HG03039 (cell line): ENCODE results near the gene ABRACL.

Source experiments
- ATAC-seq: cut with Tn5 transposase; IDR thresholded peaks from one replicate; pipeline ENCODE4 v1.9.1; 2021; ENCODE audit warnings: mild to moderate bottlenecking, moderate library complexity; ENCODE audit not compliant: unreplicated experiment

The ABRACL gene

GRCh38 chr6:139051396-139052060, 23.0 kb downstream of the ABRACL start:
- ATAC-seq: no peak

GRCh38 chr6:139053382-139053781, 24.8 kb downstream of the ABRACL start:
- ATAC-seq: no peak

- ATAC-seq: no peak
These were observed 25.5 kb downstream of the ABRACL start for GRCh38 chr6:139054001-139054400.

- ATAC-seq: no peak
These were observed 27.2 kb downstream of the ABRACL start for GRCh38 chr6:139055709-139056108.

GRCh38 chr6:139058029-139058428, 29.5 kb downstream of the ABRACL start:
- ATAC-seq: no peak

GRCh38 chr6:139060332-139060731, 31.8 kb downstream of the ABRACL start:
- ATAC-seq: no peak

- ATAC-seq: no peak
These were observed 34.5 kb downstream of the ABRACL start for GRCh38 chr6:139062932-139063646.

GRCh38 chr6:139064981-139065665, 36.6 kb downstream of the ABRACL start:
- no peak for ATAC-seq

GRCh38 chr6:139066080-139066479, 37.5 kb downstream of the ABRACL start:
- ATAC-seq: no peak

- ATAC-seq: no peak
These were observed 40.3 kb downstream of the ABRACL start for GRCh38 chr6:139068846-139069245.

- ATAC-seq: no peak
These were observed 44.6 kb downstream of the ABRACL start for GRCh38 chr6:139073118-139073517.

- no peak for ATAC-seq
These were observed 50.5 kb downstream of the ABRACL start for GRCh38 chr6:139079018-139079417.

GRCh38 chr6:139080255-139080920, 51.8 kb downstream of the ABRACL start:
- no peak for ATAC-seq

GRCh38 chr6:139081471-139081870, 52.9 kb downstream of the ABRACL start:
- ATAC-seq: no peak

- ATAC-seq: no peak
These were observed 53.8 kb downstream of the ABRACL start for GRCh38 chr6:139082370-139082769.

GRCh38 chr6:139091826-139092225, 63.3 kb downstream of the ABRACL start:
- ATAC-seq: no peak
